HEK293 (cell line): ENCODE measurements around the gene FOXP1.

Experiments used
- CTCF ChIA-PET: fragments of 350-600 bp; formaldehyde crosslinking; extraction: SDS; loops from one replicate; lab custom pipeline; 2021; ENCODE audit warnings: antibody characterized with exemption; lab: Yijun Ruan, JAX
- POLR2A ChIA-PET: fragments of 300-600 bp; formaldehyde crosslinking; extraction: SDS; loops from one replicate; lab custom pipeline; 2020; ENCODE audit warnings: antibody characterized with exemption, inconsistent platforms; lab: Yijun Ruan, JAX
- H3K27ac ChIP-seq: fragments of 200-500 bp; sonication (Bioruptor generic); 2 replicates; pipeline ENCODE4 v1.5.1; 2014; ENCODE audit warnings: low read depth, low read length, control low read depth, inconsistent platforms; ENCODE audit errors: extremely low read depth
- H3K36me3 ChIP-seq, 2 experiments: fragments of 200-500 bp in 1 of 2; sonication (Bioruptor generic) in 1 of 2; 1 replicate in 1 of 2; 2 replicates in 1 of 2; pipeline ENCODE4 v1.5.1; 2014 to 2017; ENCODE audit warnings: inconsistent platforms in 2 of 2, low read length in 2 of 2; ENCODE audit not compliant: control insufficient read depth in 2 of 2, insufficient read depth in 1 of 2
- H3K4me1 ChIP-seq: fragments of 200-500 bp; sonication (Bioruptor generic); 2 replicates; pipeline ENCODE4 v1.5.1; 2014; ENCODE audit warnings: mild to moderate bottlenecking, low read length, inconsistent platforms; ENCODE audit not compliant: control insufficient read depth, insufficient read depth
- H3K4me3 ChIP-seq: 2 replicates; pipeline ENCODE4 v1.5.1; 2011; ENCODE audit warnings: low read depth, mild to moderate bottlenecking, control low read depth, low read length, moderate library complexity
- H3K9me3 ChIP-seq: fragments of 200-500 bp; sonication (Bioruptor generic); 2 replicates; pipeline ENCODE4 v1.5.1; 2014; ENCODE audit warnings: low read depth, low read length, inconsistent platforms; ENCODE audit not compliant: control insufficient read depth, insufficient read depth
- HIC1 ChIP-seq: fragments of 450-650 bp; formaldehyde crosslinking; IDR thresholded peaks from 2 replicates; pipeline ENCODE4 v1.5.1; 2016; ENCODE audit warnings: missing biosample characterization, missing genetic modification characterization
- HOXC10 ChIP-seq: sonication (generic); formaldehyde crosslinking; IDR thresholded peaks from 2 replicates; pipeline ENCODE4 v1.8.1; 2023; ENCODE audit warnings: mild to moderate bottlenecking, missing genetic modification reagents
- KLF16 ChIP-seq: fragments of 450-650 bp; formaldehyde crosslinking; IDR thresholded peaks from 2 replicates; pipeline ENCODE4 v1.5.1; 2017; ENCODE audit warnings: missing biosample characterization, missing genetic modification characterization
- KLF17 ChIP-seq: fragments of 450-650 bp; formaldehyde crosslinking; IDR thresholded peaks from 2 replicates; pipeline ENCODE4 v1.5.1; 2016; ENCODE audit warnings: missing biosample characterization, missing genetic modification characterization
- PBX3 ChIP-seq: sonication (generic); formaldehyde crosslinking; IDR thresholded peaks from 2 replicates; pipeline ENCODE4 v1.8.1; 2022; ENCODE audit warnings: mild to moderate bottlenecking, moderate library complexity, missing genetic modification reagents
- PRDM10 ChIP-seq: fragments of 450-650 bp; formaldehyde crosslinking; IDR thresholded peaks from 2 replicates; pipeline ENCODE4 v1.5.1; 2016; ENCODE audit warnings: missing biosample characterization, missing genetic modification characterization
- ZNF146 ChIP-seq: fragments of 450-650 bp; formaldehyde crosslinking; IDR thresholded peaks from 2 replicates; pipeline ENCODE4 v1.5.1; 2016; ENCODE audit warnings: missing biosample characterization, missing genetic modification characterization
- ZNF26 ChIP-seq: fragments of 450-650 bp; formaldehyde crosslinking; IDR thresholded peaks from 2 replicates; pipeline ENCODE4 v1.5.1; 2016; ENCODE audit warnings: missing biosample characterization, missing genetic modification characterization
- ZNF514 ChIP-seq: fragments of 450-650 bp; formaldehyde crosslinking; IDR thresholded peaks from 2 replicates; pipeline ENCODE4 v1.5.1; 2016; ENCODE audit warnings: missing biosample characterization, missing genetic modification characterization
- ZNF645 ChIP-seq: fragments of 450-650 bp; formaldehyde crosslinking; IDR thresholded peaks from 2 replicates; pipeline ENCODE4; 2016; ENCODE audit warnings: missing biosample characterization, missing genetic modification characterization
- ZNF660 ChIP-seq: fragments of 450-650 bp; IDR thresholded peaks from 2 replicates; pipeline ENCODE4 v1.5.1; 2018; ENCODE audit warnings: missing biosample characterization, mild to moderate bottlenecking, missing genetic modification characterization
- ZNF785 ChIP-seq: fragments of 450-650 bp; formaldehyde crosslinking; IDR thresholded peaks from 2 replicates; pipeline ENCODE4 v1.5.1; 2016; ENCODE audit warnings: missing biosample characterization, missing genetic modification characterization
- ZSCAN23 ChIP-seq: fragments of 450-650 bp; formaldehyde crosslinking; IDR thresholded peaks from 2 replicates; pipeline ENCODE4 v1.5.1; 2016; ENCODE audit warnings: missing biosample characterization, missing genetic modification characterization
- ZSCAN5A ChIP-seq: fragments of 450-650 bp; formaldehyde crosslinking; IDR thresholded peaks from 2 replicates; pipeline ENCODE4 v1.5.1; 2016; ENCODE audit warnings: missing biosample characterization, missing genetic modification characterization

Gene FOXP1

GRCh38 chr3:71548705-71549384 lies 34.7 kb downstream of the FOXP1 start:
- H3K36me3 ChIP-seq = no peaks in the 10 kb centered on the region
- no peak overlapping the region for H3K4me3 ChIP-seq
- no peaks in the 10 kb centered on the region for H3K4me1 ChIP-seq
- ChIA-PET CTCF (interaction anchor here (0.6 kb wide), 1 partner anchor 248 kb away, joined by 3 read pairs; no protein-coding TSS in a partner anchor), POLR2A (interaction anchor here (0.6 kb wide), 2 partner anchors 28 to 1017 kb away, joined by 5 to 7 read pairs; no protein-coding TSS in a partner anchor)
- TF ChIP-seq ZNF26 = no peak
- TF ChIP-seq HIC1 (tag by site-specific recombination) = no peak
- TF ChIP-seq ZNF785 = no peak
- TF ChIP-seq PRDM10 (tag by site-specific recombination) = no peak
- TF ChIP-seq KLF17 (tag by site-specific recombination) = no peak
- TF ChIP-seq ZSCAN5A (tag by site-specific recombination) = no peak
- TF ChIP-seq HOXC10 (CRISPR knock-in tag) = no peak
- TF ChIP-seq ZSCAN23 (tag by site-specific recombination) = no peak
- no peak for TF ChIP-seq ZNF146
- no peak for TF ChIP-seq PBX3 (CRISPR knock-in tag)
- TF ChIP-seq ZNF514 (tag by site-specific recombination) = no peak
- no peak for TF ChIP-seq KLF16 (tag by site-specific recombination)
- TF ChIP-seq ZNF645 (tag by site-specific recombination) = no peak
- no peak for TF ChIP-seq ZNF660 (tag by site-specific recombination)
- no peak overlapping the region for H3K27ac ChIP-seq
- no peaks in the 10 kb centered on the region for H3K9me3 ChIP-seq
